Measurements from ENCODE around the gene RELN.

Gene RELN

GRCh38 chr7:103656221-103656620 lies 333.2 kb downstream of the RELN start:
- Histone ChIP-seq H3K9ac (ENCODE audit: low read depth, low read length) (no peak overlapping the region), H3K36me3 (ENCODE audit: control insufficient read depth, insufficient read depth, low read length) (no peaks in the 10 kb centered on the region), H3K27ac (ENCODE audit: low read depth, low read length) (no peak overlapping the region), H3K9me3 (ENCODE audit: control insufficient read depth, insufficient read depth, low read length) (no peaks in the 10 kb centered on the region), H3K4me3 (ENCODE audit: low read depth, low read length) (no peak overlapping the region), H3K27me3 (ENCODE audit: control insufficient read depth, insufficient read depth, low read length) (no peaks in the 10 kb centered on the region), H3K4me1 (ENCODE audit: control insufficient read depth, insufficient read depth, low read length) (peaks cover 15% of the 10 kb centered on the region)

- no peaks in the 10 kb centered on the region for H3K36me3 ChIP-seq (ENCODE audit: control insufficient read depth, insufficient read depth, low read length)
- H3K4me3 ChIP-seq (ENCODE audit: low read depth, low read length): no peak overlapping the region
- H3K4me1 ChIP-seq (ENCODE audit: control insufficient read depth, insufficient read depth, low read length): peaks cover 7% of the 10 kb centered on the region; the same call in 1 of the 2 replicates
- H3K27me3 ChIP-seq (ENCODE audit: control insufficient read depth, insufficient read depth, low read length): no peaks in the 10 kb centered on the region
- H3K27ac ChIP-seq (ENCODE audit: low read depth, low read length): no peak overlapping the region
- no peaks in the 10 kb centered on the region for H3K9me3 ChIP-seq (ENCODE audit: control insufficient read depth, insufficient read depth, low read length)
- H3K9ac ChIP-seq (ENCODE audit: low read depth, low read length): no peak overlapping the region
Observed at GRCh38 chr7:103651593-103652377, 337.7 kb downstream of the RELN start.

- H3K9ac ChIP-seq (ENCODE audit: low read depth, low read length): no peak overlapping the region
Observed at GRCh38 chr7:103649052-103649451, 340.4 kb downstream of the RELN start.

GRCh38 chr7:103648135-103648534 lies 341.3 kb downstream of the RELN start:
- Histone ChIP-seq H3K27ac (ENCODE audit: low read depth, low read length) (no peak overlapping the region), H3K4me3 (ENCODE audit: low read depth, low read length) (no peak overlapping the region), H3K9me3 (ENCODE audit: control insufficient read depth, insufficient read depth, low read length) (no peaks in the 10 kb centered on the region), H3K9ac (ENCODE audit: low read depth, low read length) (no peak overlapping the region), H3K27me3 (ENCODE audit: control insufficient read depth, insufficient read depth, low read length) (no peaks in the 10 kb centered on the region), H3K36me3 (ENCODE audit: control insufficient read depth, insufficient read depth, low read length) (no peaks in the 10 kb centered on the region), H3K4me1 (ENCODE audit: control insufficient read depth, insufficient read depth, low read length) (peaks cover 6% of the 10 kb centered on the region; the same call in 1 of the 2 replicates)

More at GRCh38 chr7:103649052-103649451, 340.4 kb downstream of the RELN start:
- Histone ChIP-seq H3K4me1 (ENCODE audit: control insufficient read depth, insufficient read depth, low read length) (peaks cover 7% of the 10 kb centered on the region; the same call in 1 of the 2 replicates), H3K9me3 (ENCODE audit: control insufficient read depth, insufficient read depth, low read length) (no peaks in the 10 kb centered on the region), H3K4me3 (ENCODE audit: low read depth, low read length) (no peak overlapping the region), H3K27me3 (ENCODE audit: control insufficient read depth, insufficient read depth, low read length) (no peaks in the 10 kb centered on the region), H3K36me3 (ENCODE audit: control insufficient read depth, insufficient read depth, low read length) (no peaks in the 10 kb centered on the region), H3K27ac (ENCODE audit: low read depth, low read length) (no peak overlapping the region)

GRCh38 chr7:103644319-103644718 lies 345.1 kb downstream of the RELN start:
- no peaks in the 10 kb centered on the region for H3K27me3 ChIP-seq (ENCODE audit: control insufficient read depth, insufficient read depth, low read length)
- no peaks in the 10 kb centered on the region for H3K9me3 ChIP-seq (ENCODE audit: control insufficient read depth, insufficient read depth, low read length)
- no peak overlapping the region for H3K4me3 ChIP-seq (ENCODE audit: low read depth, low read length)
- no peak overlapping the region for H3K9ac ChIP-seq (ENCODE audit: low read depth, low read length)
- no peaks in the 10 kb centered on the region for H3K4me1 ChIP-seq (ENCODE audit: control insufficient read depth, insufficient read depth, low read length)
- H3K36me3 ChIP-seq (ENCODE audit: control insufficient read depth, insufficient read depth, low read length): no peaks in the 10 kb centered on the region
- H3K27ac ChIP-seq (ENCODE audit: low read depth, low read length): no peak overlapping the region

- Histone ChIP-seq H3K4me3 (ENCODE audit: low read depth, low read length) (no peak overlapping the region), H3K27me3 (ENCODE audit: control insufficient read depth, insufficient read depth, low read length) (no peaks in the 10 kb centered on the region), H3K36me3 (ENCODE audit: control insufficient read depth, insufficient read depth, low read length) (no peaks in the 10 kb centered on the region), H3K9ac (ENCODE audit: low read depth, low read length) (no peak overlapping the region), H3K4me1 (ENCODE audit: control insufficient read depth, insufficient read depth, low read length) (no peaks in the 10 kb centered on the region), H3K9me3 (ENCODE audit: control insufficient read depth, insufficient read depth, low read length) (no peaks in the 10 kb centered on the region), H3K27ac (ENCODE audit: low read depth, low read length) (no peak overlapping the region)
Observed at GRCh38 chr7:103640031-103640779, 349.3 kb downstream of the RELN start.

- Histone ChIP-seq H3K4me3 (ENCODE audit: low read depth, low read length) (no peak overlapping the region), H3K9me3 (ENCODE audit: control insufficient read depth, insufficient read depth, low read length) (no peaks in the 10 kb centered on the region), H3K9ac (ENCODE audit: low read depth, low read length) (no peak overlapping the region), H3K4me1 (ENCODE audit: control insufficient read depth, insufficient read depth, low read length) (no peaks in the 10 kb centered on the region), H3K36me3 (ENCODE audit: control insufficient read depth, insufficient read depth, low read length) (no peaks in the 10 kb centered on the region), H3K27ac (ENCODE audit: low read depth, low read length) (no peak overlapping the region), H3K27me3 (ENCODE audit: control insufficient read depth, insufficient read depth, low read length) (no peaks in the 10 kb centered on the region)
Observed at GRCh38 chr7:103637726-103638125, 351.7 kb downstream of the RELN start.

GRCh38 chr7:103637094-103637493 lies 352.4 kb downstream of the RELN start:
- H3K27ac ChIP-seq (ENCODE audit: low read depth, low read length): no peak overlapping the region
- no peak overlapping the region for H3K9ac ChIP-seq (ENCODE audit: low read depth, low read length)
- no peaks in the 10 kb centered on the region for H3K36me3 ChIP-seq (ENCODE audit: control insufficient read depth, insufficient read depth, low read length)
- no peaks in the 10 kb centered on the region for H3K4me1 ChIP-seq (ENCODE audit: control insufficient read depth, insufficient read depth, low read length)
- no peaks in the 10 kb centered on the region for H3K27me3 ChIP-seq (ENCODE audit: control insufficient read depth, insufficient read depth, low read length)
- no peaks in the 10 kb centered on the region for H3K9me3 ChIP-seq (ENCODE audit: control insufficient read depth, insufficient read depth, low read length)
- no peak overlapping the region for H3K4me3 ChIP-seq (ENCODE audit: low read depth, low read length)

- H3K9me3 ChIP-seq (ENCODE audit: control insufficient read depth, insufficient read depth, low read length): no peaks in the 10 kb centered on the region
- H3K27ac ChIP-seq (ENCODE audit: low read depth, low read length): no peak overlapping the region
- no peaks in the 10 kb centered on the region for H3K4me1 ChIP-seq (ENCODE audit: control insufficient read depth, insufficient read depth, low read length)
- no peak overlapping the region for H3K4me3 ChIP-seq (ENCODE audit: low read depth, low read length)
- H3K9ac ChIP-seq (ENCODE audit: low read depth, low read length): no peak overlapping the region
- H3K27me3 ChIP-seq (ENCODE audit: control insufficient read depth, insufficient read depth, low read length): no peaks in the 10 kb centered on the region
- H3K36me3 ChIP-seq (ENCODE audit: control insufficient read depth, insufficient read depth, low read length): no peaks in the 10 kb centered on the region
Observed at GRCh38 chr7:103636153-103636552, 353.3 kb downstream of the RELN start.

GRCh38 chr7:103632972-103633371 lies 356.5 kb downstream of the RELN start:
- Histone ChIP-seq H3K27ac (ENCODE audit: low read depth, low read length) (no peak overlapping the region), H3K9ac (ENCODE audit: low read depth, low read length) (no peak overlapping the region), H3K4me3 (ENCODE audit: low read depth, low read length) (no peak overlapping the region), H3K27me3 (ENCODE audit: control insufficient read depth, insufficient read depth, low read length) (no peaks in the 10 kb centered on the region), H3K36me3 (ENCODE audit: control insufficient read depth, insufficient read depth, low read length) (no peaks in the 10 kb centered on the region), H3K4me1 (ENCODE audit: control insufficient read depth, insufficient read depth, low read length) (no peaks in the 10 kb centered on the region), H3K9me3 (ENCODE audit: control insufficient read depth, insufficient read depth, low read length) (no peaks in the 10 kb centered on the region)

GRCh38 chr7:103632005-103632639 lies 357.3 kb downstream of the RELN start:
- no peak overlapping the region for H3K4me3 ChIP-seq (ENCODE audit: low read depth, low read length)
- no peaks in the 10 kb centered on the region for H3K4me1 ChIP-seq (ENCODE audit: control insufficient read depth, insufficient read depth, low read length)
- no peak overlapping the region for H3K27ac ChIP-seq (ENCODE audit: low read depth, low read length)
- H3K9ac ChIP-seq (ENCODE audit: low read depth, low read length): no peak overlapping the region
- no peaks in the 10 kb centered on the region for H3K36me3 ChIP-seq (ENCODE audit: control insufficient read depth, insufficient read depth, low read length)
- H3K9me3 ChIP-seq (ENCODE audit: control insufficient read depth, insufficient read depth, low read length): no peaks in the 10 kb centered on the region
- no peaks in the 10 kb centered on the region for H3K27me3 ChIP-seq (ENCODE audit: control insufficient read depth, insufficient read depth, low read length)
